ENCODE results near the gene PARVA.
"Not testable (repeated sequence)": the region's sequence is repeated elsewhere in the genome, so short reads cannot be mapped to it uniquely, and the experiment has no call there.

Gene PARVA

DNA sequence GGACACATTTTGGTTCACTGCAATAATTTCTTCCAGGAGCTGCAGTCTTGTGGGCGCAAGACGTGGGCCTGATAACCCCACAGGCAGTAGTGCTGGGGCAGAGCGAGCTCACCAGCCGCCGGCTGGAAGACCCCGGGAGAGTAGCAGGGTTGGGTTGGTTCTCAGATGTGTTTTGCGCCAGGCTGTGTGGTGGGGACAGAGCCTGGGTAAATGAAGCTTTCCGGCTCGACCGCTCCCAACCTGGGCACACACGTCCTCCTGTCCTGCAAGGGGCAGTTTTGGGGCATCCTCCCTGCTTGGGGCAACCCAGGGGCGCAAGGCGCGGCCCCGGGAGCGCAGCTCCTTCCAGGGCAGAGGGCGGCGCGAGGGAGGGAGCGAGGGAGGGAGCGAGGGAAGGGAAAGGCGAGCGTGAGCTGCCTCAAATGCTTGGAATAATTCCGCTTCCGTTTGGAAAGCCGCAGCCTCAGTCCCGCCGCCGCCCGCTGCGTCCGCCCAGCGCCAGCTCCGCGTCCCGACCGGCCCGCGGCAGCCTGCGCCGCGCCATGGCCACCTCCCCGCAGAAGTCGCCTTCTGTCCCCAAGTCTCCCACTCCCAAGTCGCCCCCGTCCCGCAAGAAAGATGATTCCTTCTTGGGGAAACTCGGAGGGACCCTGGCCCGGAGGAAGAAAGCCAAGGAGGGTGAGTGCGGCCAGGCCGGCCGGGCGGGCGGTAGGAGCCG is at the start of gene PARVA:
Gene PARVA (plus strand): TSS at position 466 of the 718 bp plus-strand sequence. CDS start 77 bp downstream, at position 543.
- peaks cover 18% of the 10 kb centered on the region for H3K27me3 Mint-ChIP-seq
- H3K36me3 Mint-ChIP-seq = no peaks in the 10 kb centered on the region
- peaks cover 7% of the 10 kb centered on the region for H3K4me1 Mint-ChIP-seq
- peak within 1 kb of the TSS; percentile 13 for H3K27ac Mint-ChIP-seq
- peak within 1 kb of the TSS; percentile 79 for H3K4me3 Mint-ChIP-seq
- no peaks in the 10 kb centered on the region for H3K9me3 Mint-ChIP-seq

- H3K27me3 Mint-ChIP-seq = no peaks in the 10 kb centered on the region
- H3K4me3 Mint-ChIP-seq = no peak overlapping the region
- no peaks in the 10 kb centered on the region for H3K4me1 Mint-ChIP-seq
- H3K36me3 Mint-ChIP-seq = no peaks in the 10 kb centered on the region
- H3K9me3 Mint-ChIP-seq = no peaks in the 10 kb centered on the region
- H3K27ac Mint-ChIP-seq = no peak overlapping the region
Measured at GRCh38 chr11:12329169-12329568, 48.2 kb upstream of the PARVA start.

DNA sequence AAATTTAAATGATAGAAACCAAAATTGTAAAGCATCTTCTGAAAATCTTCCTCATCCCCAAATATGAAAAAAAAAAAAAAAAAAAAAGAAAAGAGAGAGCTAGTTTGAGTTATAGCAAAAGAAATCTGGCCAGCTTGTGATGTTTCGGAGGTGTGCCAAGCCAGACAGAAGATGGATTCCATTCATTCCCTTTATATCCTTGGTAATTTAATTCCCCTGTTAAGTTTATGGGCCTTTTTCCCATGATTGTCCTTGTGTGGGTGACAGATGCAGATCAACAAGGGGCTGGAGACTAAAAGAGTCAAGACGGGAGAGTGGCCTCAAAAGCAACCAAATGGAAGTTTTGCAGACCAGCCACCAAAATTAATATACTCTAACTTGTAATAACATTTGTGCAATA is 47.6 kb upstream of the PARVA start:
- Mint-ChIP-seq H3K4me1 (no peaks in the 10 kb centered on the region), H3K27ac (no peak overlapping the region), H3K9me3 (no peaks in the 10 kb centered on the region), H3K27me3 (no peaks in the 10 kb centered on the region), H3K4me3 (no peak overlapping the region), H3K36me3 (no peaks in the 10 kb centered on the region)

DNA sequence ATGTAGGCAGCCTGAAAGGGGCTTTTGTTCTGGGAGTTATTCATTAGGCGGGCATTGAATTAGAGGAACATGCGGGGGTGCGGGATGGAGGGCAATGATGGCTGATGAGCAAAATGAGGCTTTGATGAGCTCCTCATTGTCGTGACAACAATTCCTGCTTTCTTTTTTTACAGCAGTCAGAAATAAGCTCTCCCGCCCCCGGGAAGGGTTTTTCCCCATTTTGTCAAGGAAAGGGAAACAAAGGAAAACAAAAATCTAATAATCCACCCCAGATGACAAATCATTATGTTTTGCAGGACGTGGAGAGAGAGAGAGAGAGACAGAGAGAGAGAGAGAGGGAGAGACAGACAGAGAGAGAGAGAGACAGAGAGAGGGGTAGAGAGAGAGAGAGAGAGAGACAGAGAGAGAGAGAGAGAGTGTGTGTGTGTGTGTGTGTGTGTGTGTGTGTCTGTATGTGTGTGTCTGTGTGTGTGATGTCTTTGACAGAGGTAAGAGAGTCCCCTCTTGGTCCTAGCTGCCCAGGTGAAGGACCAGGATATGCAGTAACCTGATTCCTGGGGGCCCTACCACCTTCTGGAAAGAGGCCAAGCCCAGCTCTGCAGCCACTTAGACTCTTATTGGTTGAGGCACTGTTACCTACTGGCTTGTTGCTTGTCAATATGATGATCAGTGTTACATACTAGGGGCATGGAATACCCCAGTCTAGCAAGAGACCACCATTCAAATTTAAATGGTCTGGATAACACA is 46.7 kb upstream of the PARVA start:
- no peak overlapping the region for H3K27ac Mint-ChIP-seq
- no peaks in the 10 kb centered on the region for H3K9me3 Mint-ChIP-seq
- no peaks in the 10 kb centered on the region for H3K4me1 Mint-ChIP-seq
- no peak overlapping the region for H3K4me3 Mint-ChIP-seq
- H3K27me3 Mint-ChIP-seq = no peaks in the 10 kb centered on the region
- H3K36me3 Mint-ChIP-seq = no peaks in the 10 kb centered on the region

- no peak overlapping the region for H3K4me3 Mint-ChIP-seq
- H3K36me3 Mint-ChIP-seq = no peaks in the 10 kb centered on the region
- no peaks in the 10 kb centered on the region for H3K4me1 Mint-ChIP-seq
- no peaks in the 10 kb centered on the region for H3K27me3 Mint-ChIP-seq
- no peak overlapping the region for H3K27ac Mint-ChIP-seq
- H3K9me3 Mint-ChIP-seq = no peaks in the 10 kb centered on the region
Measured at GRCh38 chr11:12331239-12331874, 46.0 kb upstream of the PARVA start.

GRCh38 chr11:12343526-12343925 is 33.8 kb upstream of the PARVA start:
- Mint-ChIP-seq H3K36me3 (no peaks in the 10 kb centered on the region), H3K27ac (no peak overlapping the region), H3K4me1 (no peaks in the 10 kb centered on the region), H3K27me3 (no peaks in the 10 kb centered on the region), H3K4me3 (no peak overlapping the region), H3K9me3 (no peaks in the 10 kb centered on the region)

- H3K27me3 Mint-ChIP-seq = no peaks in the 10 kb centered on the region
- no peaks in the 10 kb centered on the region for H3K9me3 Mint-ChIP-seq
- no peaks in the 10 kb centered on the region for H3K36me3 Mint-ChIP-seq
- H3K4me3 Mint-ChIP-seq = no peak overlapping the region
- no peak overlapping the region for H3K27ac Mint-ChIP-seq
- peaks cover 34% of the 10 kb centered on the region for H3K4me1 Mint-ChIP-seq
Measured at GRCh38 chr11:12353534-12353933, 23.8 kb upstream of the PARVA start.

- Mint-ChIP-seq H3K36me3 (no peaks in the 10 kb centered on the region), H3K27me3 (no peaks in the 10 kb centered on the region), H3K4me1 (peaks cover 34% of the 10 kb centered on the region), H3K27ac (no peak overlapping the region), H3K9me3 (no peaks in the 10 kb centered on the region), H3K4me3 (no peak overlapping the region)
Measured at GRCh38 chr11:12354750-12355545, 22.4 kb upstream of the PARVA start.

- Mint-ChIP-seq H3K27ac (peak overlapping the region; percentile 59), H3K4me1 (peaks cover 49% of the 10 kb centered on the region)
Measured at GRCh38 chr11:12356944-12357655, 20.3 kb upstream of the PARVA start.

GRCh38 chr11:12357697-12358096 is 19.7 kb upstream of the PARVA start:
- not testable (repeated sequence) for H3K9me3 Mint-ChIP-seq, H3K27me3 Mint-ChIP-seq, H3K4me3 Mint-ChIP-seq, H3K27ac Mint-ChIP-seq, H3K36me3 Mint-ChIP-seq
- H3K4me1 Mint-ChIP-seq = peaks cover 55% of the 10 kb centered on the region

More at GRCh38 chr11:12356944-12357655, 20.3 kb upstream of the PARVA start:
- H3K27me3 Mint-ChIP-seq = no peaks in the 10 kb centered on the region
- H3K9me3 Mint-ChIP-seq = no peaks in the 10 kb centered on the region
- H3K36me3 Mint-ChIP-seq = no peaks in the 10 kb centered on the region
- H3K4me3 Mint-ChIP-seq = no peak overlapping the region

DNA sequence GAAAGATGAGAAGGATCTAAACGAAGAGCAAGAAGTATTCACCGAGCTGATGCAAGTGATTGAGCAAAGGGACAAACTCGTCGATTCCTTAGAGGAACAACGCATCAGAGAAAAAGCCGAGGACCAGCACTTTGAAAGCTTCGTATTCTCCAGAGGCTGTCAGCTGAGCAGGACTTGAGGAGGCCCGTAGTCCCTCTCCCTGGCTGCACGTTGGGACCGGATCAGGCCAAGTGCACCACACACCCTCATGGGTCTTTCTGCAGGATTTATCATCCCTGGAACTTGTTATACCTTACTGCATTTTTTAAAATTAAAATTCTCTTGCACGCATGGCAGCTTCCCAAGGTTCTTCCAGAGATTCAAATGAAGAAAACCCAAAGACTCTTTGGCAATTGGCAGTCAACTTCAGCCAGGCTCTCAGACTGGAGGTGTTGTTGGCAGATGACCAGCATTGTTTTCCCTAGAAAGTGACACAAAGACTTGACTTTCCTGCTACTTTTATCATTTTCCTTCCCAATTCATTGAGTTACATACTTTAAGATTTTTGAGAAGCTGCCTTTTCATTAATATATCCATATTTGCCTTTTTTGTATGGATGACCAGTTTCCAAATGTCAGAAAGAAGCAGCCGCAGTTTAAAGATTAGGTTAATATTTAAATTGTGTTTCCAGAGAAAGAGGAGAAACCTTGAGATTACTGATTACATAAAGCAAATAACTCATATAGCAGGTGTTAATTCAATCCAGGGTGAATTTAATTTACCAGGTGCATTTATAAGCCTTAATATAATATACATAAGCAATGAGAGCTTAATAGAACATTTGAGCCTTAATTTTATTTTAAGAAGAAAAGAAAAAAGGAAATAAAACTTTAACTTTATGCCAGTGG is 18.8 kb upstream of the PARVA start:
- H3K9me3 Mint-ChIP-seq = no peaks in the 10 kb centered on the region
- no peaks in the 10 kb centered on the region for H3K27me3 Mint-ChIP-seq
- H3K27ac Mint-ChIP-seq = peak overlapping the region; percentile 31
- H3K4me1 Mint-ChIP-seq = peaks cover 63% of the 10 kb centered on the region
- peaks cover 2% of the 10 kb centered on the region for H3K36me3 Mint-ChIP-seq
- H3K4me3 Mint-ChIP-seq = no peak overlapping the region

DNA sequence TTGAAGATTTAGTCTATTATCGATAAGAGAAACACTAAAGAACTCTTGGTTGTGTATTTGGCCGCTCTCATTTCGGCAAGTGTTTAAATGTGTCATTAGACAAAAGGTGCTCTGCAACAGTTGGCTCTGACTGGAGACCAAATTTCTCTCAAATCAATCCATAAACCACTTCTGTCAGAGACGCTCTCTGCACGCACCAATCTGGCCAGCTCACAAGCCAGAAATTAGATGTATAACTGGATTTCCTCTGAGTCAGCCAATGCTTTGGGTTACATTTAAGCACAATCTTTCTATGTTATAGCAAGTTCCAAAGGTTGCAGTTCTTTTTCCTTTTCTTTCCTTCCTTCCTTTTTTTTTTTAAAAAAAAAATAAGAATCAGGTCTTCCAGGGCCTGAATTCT is 17.6 kb upstream of the PARVA start:
- peaks cover 2% of the 10 kb centered on the region for H3K36me3 Mint-ChIP-seq
- no peaks in the 10 kb centered on the region for H3K27me3 Mint-ChIP-seq
- no peak overlapping the region for H3K4me3 Mint-ChIP-seq
- H3K27ac Mint-ChIP-seq = no peak overlapping the region
- H3K4me1 Mint-ChIP-seq = peaks cover 75% of the 10 kb centered on the region
- no peaks in the 10 kb centered on the region for H3K9me3 Mint-ChIP-seq

DNA sequence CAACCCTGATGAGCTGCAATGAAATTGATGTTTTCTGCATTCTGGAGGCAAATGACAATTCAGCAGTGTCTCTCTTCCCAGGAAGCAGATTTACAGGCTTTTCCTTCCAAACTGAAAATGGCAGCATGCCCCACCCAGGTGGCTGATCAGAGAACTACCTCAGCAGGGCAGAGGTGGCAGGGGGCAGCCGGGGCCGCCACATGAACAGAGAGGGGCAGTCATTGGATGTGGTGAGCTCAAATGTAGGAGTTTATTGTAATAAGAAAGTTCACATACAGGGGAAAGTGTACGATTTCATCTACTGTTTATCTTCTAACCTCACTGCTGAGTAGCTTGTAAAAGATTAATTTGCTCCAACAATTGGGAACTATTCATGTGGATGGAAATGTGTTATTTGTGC is 15.7 kb upstream of the PARVA start:
- H3K27ac Mint-ChIP-seq = peak overlapping the region; percentile 70
- peaks cover 76% of the 10 kb centered on the region for H3K4me1 Mint-ChIP-seq
- peaks cover 6% of the 10 kb centered on the region for H3K36me3 Mint-ChIP-seq

DNA sequence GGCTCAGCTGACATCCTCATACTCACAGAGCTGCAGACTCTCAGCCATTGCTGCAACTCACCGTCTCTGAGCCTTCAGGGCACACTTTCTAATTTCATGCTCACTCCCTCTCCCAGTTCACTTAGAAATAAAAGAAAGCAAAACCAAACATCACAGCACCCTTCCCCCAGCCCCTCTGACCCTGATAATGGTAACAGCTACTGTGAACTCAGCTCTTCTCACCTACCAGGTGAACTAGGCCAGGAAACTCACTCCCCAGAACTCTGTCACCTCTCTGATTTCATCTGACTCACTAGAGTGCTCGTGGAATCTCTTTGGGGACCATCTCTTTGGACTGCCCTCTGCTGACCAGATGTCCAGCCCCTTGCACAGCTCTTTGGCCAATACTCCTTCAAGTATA is 14.5 kb upstream of the PARVA start:
- Mint-ChIP-seq H3K36me3 (peaks cover 13% of the 10 kb centered on the region), H3K4me1 (peaks cover 72% of the 10 kb centered on the region), H3K4me3 (no peak overlapping the region), H3K27me3 (peaks cover 1% of the 10 kb centered on the region), H3K27ac (peak overlapping the region; percentile 63), H3K9me3 (peaks cover 7% of the 10 kb centered on the region)

More for the DNA sequence above, 15.7 kb upstream of the PARVA start:
- Mint-ChIP-seq H3K4me3 (no peak overlapping the region), H3K9me3 (no peaks in the 10 kb centered on the region), H3K27me3 (no peaks in the 10 kb centered on the region)

Data from activated naive CD4-positive, alpha-beta T cell treated with anti-CD3 and anti-CD28 coated beads, Interleukin-2, amount 50 U/mL, for 24 hours (primary cell).